NCI-H1694 (cell line): ENCODE measurements around the gene TAS2R9.
"Not testable (repeated sequence)": the region's sequence is repeated elsewhere in the genome, so short reads cannot be mapped to it uniquely, and the experiment has no call there.

Experiments
- DNase-seq: peaks from one replicate; lab custom pipeline; 2025; lab: John Stamatoyannopoulos, UW

TAS2R9 gene

GRCh38 chr12:10810068-10810467, at the start of gene TAS2R9:
TAS2R9 (minus strand) TSS chr12:10810168; CDS start chr12:10810075, 93 bp downstream.
- DNase-seq: no peak

- DNase-seq: no peak
Measured at GRCh38 chr12:10855807-10856206, 45.8 kb upstream of the TAS2R9 start.

GRCh38 chr12:10853776-10854175, 43.8 kb upstream of the TAS2R9 start:
- DNase-seq: no peak

- no peak for DNase-seq
Measured at GRCh38 chr12:10851243-10851858, 41.4 kb upstream of the TAS2R9 start.

GRCh38 chr12:10849425-10849878, 39.5 kb upstream of the TAS2R9 start, which contains the start of gene PRR4:
PRR4 (minus strand) TSS chr12:10849475; CDS start chr12:10849437, 38 bp downstream.
- DNase-seq: no peak

GRCh38 chr12:10847744-10848143, 37.8 kb upstream of the TAS2R9 start:
- DNase-seq: no peak

GRCh38 chr12:10842862-10843261, 32.9 kb upstream of the TAS2R9 start:
- DNase-seq: no peak

GRCh38 chr12:10838461-10838860, 28.5 kb upstream of the TAS2R9 start:
- no peak for DNase-seq

GRCh38 chr12:10829994-10830393, 20.0 kb upstream of the TAS2R9 start:
- no peak for DNase-seq

GRCh38 chr12:10826258-10826657, 16.3 kb upstream of the TAS2R9 start, which contains the start of gene TAS2R10:
TAS2R10 (minus strand) TSS chr12:10826358; CDS start chr12:10826269, 89 bp downstream.
- DNase-seq: no peak

GRCh38 chr12:10824957-10825356, 15.0 kb upstream of the TAS2R9 start:
- DNase-seq: no peak

GRCh38 chr12:10811883-10812536, 2.0 kb upstream of the TAS2R9 start:
- DNase-seq: no peak

GRCh38 chr12:10807186-10807585, 2.8 kb downstream of the TAS2R9 start, which contains the start of gene TAS2R8:
TAS2R8 (minus strand) TSS chr12:10807286; CDS start chr12:10806980, 306 bp downstream.
- DNase-seq: no peak

- DNase-seq: no peak
Measured at GRCh38 chr12:10802587-10802986, 7.4 kb downstream of the TAS2R9 start, which contains the start of gene TAS2R7. TAS2R7 (minus strand) TSS chr12:10802627; CDS start chr12:10802570, 57 bp downstream.

- DNase-seq: no peak
Measured at GRCh38 chr12:10801741-10802140, 8.2 kb downstream of the TAS2R9 start.

GRCh38 chr12:10794222-10794621, 15.7 kb downstream of the TAS2R9 start:
- no peak for DNase-seq

- DNase-seq: not testable (repeated sequence)
Measured at GRCh38 chr12:10791769-10792168, 18.2 kb downstream of the TAS2R9 start.

- DNase-seq: no peak
Measured at GRCh38 chr12:10783252-10783651, 26.7 kb downstream of the TAS2R9 start.

GRCh38 chr12:10779103-10779502, 30.9 kb downstream of the TAS2R9 start:
- no peak for DNase-seq

GRCh38 chr12:10771132-10771733, 38.7 kb downstream of the TAS2R9 start:
- peak; percentile 50 for DNase-seq

- DNase-seq: no peak
Measured at GRCh38 chr12:10759657-10760056, 50.3 kb downstream of the TAS2R9 start.
